ENCODE data around the gene KCNQ5.
"Not testable (repeated sequence)": the region's sequence is repeated elsewhere in the genome, so short reads cannot be mapped to it uniquely, and the experiment has no call there.

Gene KCNQ5

DNA sequence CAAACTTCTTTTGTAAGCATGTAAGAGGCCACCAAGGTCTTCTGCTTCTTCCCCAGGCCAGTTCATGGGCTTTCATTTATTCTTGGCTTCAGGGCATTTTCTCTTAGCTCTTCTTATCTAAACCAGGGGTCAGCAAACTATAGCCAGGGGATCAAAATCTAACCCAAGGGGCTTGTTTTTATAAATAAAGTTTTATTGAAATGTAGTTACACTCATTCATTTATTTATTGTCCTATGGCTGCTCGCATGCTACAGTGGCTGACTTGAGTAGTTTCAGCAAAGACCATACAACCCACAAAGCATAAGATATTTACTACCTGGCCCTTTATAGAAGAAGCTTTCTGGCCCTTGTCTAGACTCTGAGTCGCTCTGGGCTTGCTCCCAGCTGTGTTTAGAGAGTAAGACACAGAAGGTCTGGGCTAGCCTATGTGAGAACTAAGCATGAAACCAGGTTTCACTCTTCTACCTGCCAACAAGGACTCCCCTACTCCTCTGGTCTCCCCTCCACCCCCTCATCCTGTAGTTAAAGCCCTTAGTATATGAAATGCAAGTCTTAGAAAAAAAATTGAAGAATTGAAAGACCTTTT is 560.2 kb downstream of the KCNQ5 start:
- no peak for DNase-seq (ENCODE audit: low read depth)

- DNase-seq (ENCODE audit: low read depth): not testable (repeated sequence)
Measured at GRCh38 chr6:73193302-73193701, 571.4 kb downstream of the KCNQ5 start.

DNA sequence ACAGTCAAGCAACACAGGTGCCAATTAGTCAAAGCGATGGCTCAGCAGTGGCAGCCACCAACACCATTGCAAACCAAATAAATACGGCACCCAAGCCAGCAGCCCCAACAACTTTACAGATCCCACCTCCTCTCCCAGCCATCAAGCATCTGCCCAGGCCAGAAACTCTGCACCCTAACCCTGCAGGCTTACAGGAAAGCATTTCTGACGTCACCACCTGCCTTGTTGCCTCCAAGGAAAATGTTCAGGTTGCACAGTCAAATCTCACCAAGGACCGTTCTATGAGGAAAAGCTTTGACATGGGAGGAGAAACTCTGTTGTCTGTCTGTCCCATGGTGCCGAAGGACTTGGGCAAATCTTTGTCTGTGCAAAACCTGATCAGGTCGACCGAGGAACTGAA is 572.9 kb downstream of the KCNQ5 start:
- DNase-seq (ENCODE audit: low read depth): no peak

DNA sequence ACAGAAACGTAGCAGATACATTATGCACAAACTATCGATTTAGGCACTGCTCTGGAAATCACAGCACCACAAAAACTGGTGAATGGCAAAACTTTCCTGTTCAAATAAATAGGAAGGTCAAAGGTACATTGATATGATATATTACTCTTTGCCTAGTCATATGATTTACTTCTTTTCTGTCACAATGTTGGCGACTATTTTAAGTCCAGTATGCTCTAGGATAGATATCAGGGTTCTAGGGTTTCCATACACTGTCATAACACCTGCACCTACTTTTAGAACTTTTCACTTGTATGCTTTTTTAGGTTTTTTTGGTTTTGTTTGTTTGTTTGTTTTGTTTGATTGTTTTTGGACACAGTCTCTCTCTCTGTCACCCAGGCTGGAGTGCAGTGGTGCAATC is 578.4 kb downstream of the KCNQ5 start:
- DNase-seq (ENCODE audit: low read depth): no peak

DNA sequence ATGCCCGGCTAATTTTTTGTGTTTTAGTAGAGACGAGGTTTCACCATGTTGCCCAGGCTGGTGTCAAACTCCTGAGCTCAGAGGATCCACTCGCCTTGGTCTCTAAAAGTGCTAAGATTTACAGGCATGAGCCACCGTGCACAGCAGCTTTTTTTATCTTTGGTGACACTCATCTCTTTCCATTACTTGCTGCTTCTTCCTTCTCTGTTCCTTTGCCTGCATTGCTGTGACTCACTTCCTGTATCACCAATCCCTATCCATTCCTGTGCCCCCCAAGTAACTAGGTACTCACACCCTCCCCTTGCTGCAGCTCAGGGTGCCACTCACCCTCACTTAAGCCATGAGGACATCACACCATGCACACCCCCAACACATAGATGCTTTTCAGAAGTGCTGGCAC is 578.9 kb downstream of the KCNQ5 start:
- no peak for DNase-seq (ENCODE audit: low read depth)

DNA sequence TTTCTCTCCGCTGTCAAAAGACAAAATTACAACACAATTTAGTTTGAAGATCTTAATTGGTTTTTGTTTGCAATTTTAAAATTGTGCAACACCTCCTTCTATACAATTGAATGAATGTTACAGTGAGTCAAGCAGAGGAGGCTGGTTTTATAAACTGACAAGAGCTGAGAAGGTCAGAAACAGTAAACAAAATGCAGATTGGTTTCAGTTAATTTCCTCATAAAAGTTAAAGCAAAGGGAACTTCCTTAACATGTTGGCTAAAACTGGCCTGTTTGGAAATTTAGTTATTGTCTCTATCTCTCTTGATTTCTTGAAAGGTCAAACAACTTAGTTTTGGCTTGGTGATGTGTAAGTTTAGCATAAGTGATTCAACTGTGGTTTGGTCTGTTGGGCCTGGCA is 581.2 kb downstream of the KCNQ5 start:
- DNase-seq (ENCODE audit: low read depth): no peak

- DNase-seq (ENCODE audit: low read depth): no peak
Measured at GRCh38 chr6:73204252-73204651, 582.4 kb downstream of the KCNQ5 start.

DNA sequence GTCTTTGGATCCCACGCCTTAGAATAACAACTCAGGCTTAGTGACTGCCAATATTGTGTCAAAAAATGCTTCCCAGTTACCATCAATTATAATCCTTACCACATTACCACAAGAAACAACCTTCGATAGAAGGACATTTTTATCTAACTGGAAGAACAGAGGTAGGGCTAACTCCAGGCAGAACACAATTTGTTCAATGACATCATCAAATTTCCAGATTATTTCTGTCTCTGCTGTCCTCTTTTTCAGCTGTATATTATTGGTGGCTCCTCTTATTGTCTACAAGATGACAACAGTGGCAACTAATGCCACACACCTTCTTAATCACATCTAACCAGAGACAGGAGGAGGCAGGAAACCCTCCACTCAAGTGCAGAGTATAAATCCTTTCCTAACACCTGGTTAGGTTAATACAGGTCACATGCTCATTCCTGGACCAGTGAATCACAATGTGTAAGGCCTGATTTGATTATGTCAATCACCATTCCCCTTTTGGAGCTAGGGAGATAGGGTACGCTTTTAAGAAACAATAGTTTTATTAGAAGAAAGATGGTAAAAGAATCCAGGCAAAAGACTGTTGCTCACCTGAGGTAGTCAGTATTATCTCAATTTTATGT is 585.5 kb downstream of the KCNQ5 start:
- DNase-seq (ENCODE audit: low read depth): no peak

DNA sequence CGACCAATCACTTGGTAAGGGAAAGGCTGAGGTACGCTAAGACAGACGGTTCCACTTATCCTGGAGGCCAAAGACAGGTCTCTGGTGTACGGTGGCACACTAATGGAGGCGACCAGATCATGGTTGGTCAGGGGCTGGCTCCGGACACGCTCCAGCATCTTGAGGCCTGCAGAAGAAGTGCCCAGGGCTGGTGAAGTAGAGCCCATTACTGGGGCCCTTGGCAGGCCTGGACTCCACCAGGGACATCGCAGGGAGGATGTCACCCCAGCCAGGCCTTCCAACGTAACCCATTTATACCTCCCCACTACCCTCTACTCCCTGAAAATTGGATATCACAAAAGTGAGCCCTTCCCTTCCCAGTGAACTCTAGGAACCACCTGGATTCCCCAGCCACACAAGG is 587.3 kb downstream of the KCNQ5 start:
- DNase-seq (ENCODE audit: low read depth): no peak

DNA sequence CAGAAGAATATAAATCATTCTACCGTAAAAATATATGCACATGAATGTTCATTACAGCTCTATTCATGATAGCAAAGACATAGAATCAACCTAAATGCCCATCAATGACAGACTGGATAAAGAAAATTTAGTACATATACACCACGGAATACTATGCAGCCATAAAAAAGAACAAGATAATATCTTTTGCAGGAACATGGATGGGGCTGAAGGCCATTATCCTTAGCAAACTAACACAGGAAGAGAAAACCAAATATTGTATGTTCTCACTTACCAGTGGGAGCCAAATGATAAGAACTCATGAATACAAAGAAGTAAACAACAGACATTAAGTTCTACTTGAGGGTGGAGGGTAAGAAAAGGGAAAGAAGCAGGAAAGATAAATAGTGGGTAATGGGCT is 595.0 kb downstream of the KCNQ5 start:
- no peak for DNase-seq (ENCODE audit: low read depth)

DNA sequence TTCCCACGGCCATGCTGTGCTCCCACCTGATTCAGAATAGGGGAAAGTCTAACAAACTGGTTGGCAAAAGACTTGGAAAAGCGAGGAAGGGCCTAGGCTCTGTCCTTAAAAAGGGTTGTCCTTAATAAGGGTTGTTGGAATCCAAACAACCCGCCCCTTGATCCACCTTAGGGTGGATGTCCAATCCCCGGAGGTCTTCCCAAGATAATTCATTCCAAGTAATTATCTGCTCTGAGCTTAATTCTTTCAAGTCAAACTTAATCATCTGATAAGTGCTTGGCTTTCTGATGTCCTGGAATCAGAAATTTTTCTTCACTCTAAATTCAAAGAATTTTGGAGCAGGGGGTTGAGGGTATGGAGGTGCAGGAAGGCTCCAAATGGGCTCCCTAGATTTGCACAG is 603.5 kb downstream of the KCNQ5 start, which contains the start of gene KHDC1L:
TSS of gene KHDC1L (minus strand) at position 101 of the 400 bp plus-strand sequence. CDS start at position 13, 88 bp downstream.
- no peak for DNase-seq (ENCODE audit: low read depth)

DNA sequence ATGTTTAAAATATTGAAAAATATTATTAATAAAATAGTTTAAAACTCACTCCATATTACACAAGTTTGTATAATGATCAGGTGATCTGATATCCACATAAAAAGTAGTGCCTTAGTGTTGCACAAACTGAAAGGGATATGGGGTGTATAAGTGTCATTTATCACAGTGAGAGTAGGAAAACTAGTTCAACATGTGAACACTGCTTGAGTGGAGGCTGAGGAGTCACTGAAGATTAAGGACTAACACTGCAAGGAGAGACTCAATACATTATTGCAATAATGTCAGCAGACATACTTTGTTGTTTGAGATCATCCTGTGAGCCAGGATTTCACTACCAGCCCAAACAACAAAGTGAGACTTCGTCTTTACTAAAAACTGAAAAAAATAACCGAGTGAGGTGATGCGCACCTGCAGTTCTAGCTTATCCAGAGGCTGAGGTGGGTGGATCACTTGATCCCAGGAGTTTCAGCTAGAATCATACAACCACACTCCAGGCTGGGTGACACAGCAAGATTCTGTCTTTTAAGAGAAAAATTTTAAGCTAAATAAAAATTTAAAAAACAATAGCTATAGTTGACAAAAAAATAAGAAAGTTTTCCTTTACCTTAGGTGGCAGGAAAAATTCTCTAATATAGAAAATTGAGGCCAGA is 605.9 kb downstream of the KCNQ5 start:
- DNase-seq (ENCODE audit: low read depth): no peak

DNA sequence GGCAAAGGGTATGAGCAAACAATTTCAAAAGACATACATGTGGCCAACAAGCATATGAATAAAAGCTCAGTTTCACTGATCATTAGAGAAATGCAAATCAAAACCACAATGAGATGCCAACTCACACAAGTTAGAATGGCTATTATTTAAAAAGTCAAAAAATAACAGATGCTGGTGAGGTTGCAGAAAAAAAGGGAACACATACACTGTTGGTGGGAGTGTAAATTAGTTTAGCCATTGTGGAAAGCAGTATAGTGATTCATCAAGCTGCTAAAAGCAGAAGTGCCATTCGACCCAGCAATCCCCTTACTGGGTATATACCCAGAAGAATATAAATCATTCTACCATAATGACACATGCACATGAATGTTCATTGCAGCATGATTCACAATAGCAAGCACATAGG is 610.1 kb downstream of the KCNQ5 start:
- DNase-seq (ENCODE audit: low read depth): no peak

DNA sequence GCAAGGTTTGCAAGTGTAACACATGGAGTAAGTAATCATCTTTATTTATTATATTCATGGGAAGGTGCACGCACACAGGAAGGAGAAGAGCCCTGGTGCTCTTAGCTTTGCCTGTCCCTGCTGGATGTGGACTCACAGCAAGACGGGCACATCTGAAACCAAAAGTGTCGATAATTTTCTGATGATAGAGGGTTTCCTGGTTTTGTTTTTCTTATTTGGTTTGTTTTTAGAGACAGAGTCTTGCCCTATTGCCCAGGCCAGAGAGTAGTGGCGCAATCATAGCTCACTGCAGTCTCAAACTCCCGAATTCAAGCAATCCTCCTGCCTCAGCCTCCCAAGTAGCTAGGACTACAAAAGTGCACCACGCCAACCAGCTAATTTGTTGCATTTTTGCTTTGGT is 611.2 kb downstream of the KCNQ5 start:
- DNase-seq (ENCODE audit: low read depth): no peak

- not testable (repeated sequence) for DNase-seq (ENCODE audit: low read depth)
Measured at GRCh38 chr6:73233971-73234370, 612.1 kb downstream of the KCNQ5 start.

GRCh38 chr6:73234733-73235132 is 612.9 kb downstream of the KCNQ5 start:
- no peak for DNase-seq (ENCODE audit: low read depth)

GRCh38 chr6:73236144-73236750 is 614.4 kb downstream of the KCNQ5 start:
- no peak for DNase-seq (ENCODE audit: low read depth)

DNA sequence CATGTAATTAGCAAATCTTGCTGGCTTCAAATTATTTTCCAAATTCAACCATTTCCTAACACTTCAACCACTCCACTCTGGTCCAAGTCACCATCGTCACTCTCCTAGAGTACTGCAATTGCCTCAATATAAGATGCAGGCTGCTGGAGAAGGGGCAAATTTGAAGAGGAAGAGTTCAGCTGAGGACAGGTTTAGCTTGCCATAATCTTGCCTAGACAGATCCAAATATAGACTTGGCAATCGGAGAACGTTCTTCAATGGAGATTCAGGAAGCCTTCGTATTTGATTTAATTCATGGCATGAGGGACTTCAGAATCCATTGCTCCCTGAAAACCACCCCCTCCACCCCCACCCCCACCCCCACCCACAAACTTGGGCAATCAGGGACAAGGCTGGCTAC is 618.9 kb downstream of the KCNQ5 start:
- no peak for DNase-seq (ENCODE audit: low read depth)

DNA sequence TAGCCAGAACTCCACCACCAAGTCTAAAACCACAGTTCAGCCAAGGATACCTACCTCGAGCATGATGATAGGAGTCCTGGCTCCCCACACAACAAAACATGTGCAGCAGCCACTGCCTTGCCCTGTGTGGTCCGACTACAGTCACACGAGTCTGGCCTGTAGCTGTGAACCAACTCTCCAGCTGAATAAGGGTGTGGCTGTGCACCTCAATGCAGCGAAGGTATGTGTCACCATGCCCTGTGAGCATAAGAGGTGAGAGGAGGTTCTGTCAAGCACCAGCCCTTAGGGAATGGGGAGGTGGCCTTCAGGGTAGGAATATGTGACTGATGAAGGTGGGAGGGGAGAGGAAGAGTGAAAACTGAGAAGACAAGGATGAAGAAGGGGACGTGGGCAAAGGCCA is 620.1 kb downstream of the KCNQ5 start:
- DNase-seq (ENCODE audit: low read depth): no peak
